Measurements from ENCODE around the gene HBD. TPM values are rescaled to one million over a fixed set of nuclear protein-coding genes. Genes with fewer than 3 reads are reported as not detected.

HBD gene
- total and polyA plus RNA-seq, 9 of the 15 experiments (the other 6 are each of a cell fraction or from before 2014, with no cell fraction given) = 11.8 to 169 (median 36.0) TPM

GRCh38 chr11:5280582-5281102 lies 46.4 kb upstream of the HBD start (continued):
- peak; percentile 77 for TF ChIP-seq PRDM10 (IDR thresholded peaks at IDR 0.05; ENCODE audit: partially characterized antibody)
- no peak for TF ChIP-seq ID3 (CRISPR knock-in tag; IDR thresholded peaks at IDR 0.05)
- peak; percentile 64; the same call in 1 of the 2 replicates for TF ChIP-seq ID3 (tag; IDR thresholded peaks at IDR 0.05)
- TF ChIP-seq STAT5A (IDR thresholded peaks at IDR 0.05; ENCODE audit: borderline replicate concordance, low read length) = peak; percentile 96
- TF ChIP-seq TAF1 (IDR thresholded peaks at IDR 0.05; ENCODE audit: control insufficient read depth, extremely low read depth, insufficient read depth, low read length, severe bottlenecking) = peak; percentile 55
- peak; percentile 89 for TF ChIP-seq TCF15 (CRISPR knock-in tag; IDR thresholded peaks at IDR 0.05)
- peak; percentile 96 for TF ChIP-seq LCOR (CRISPR knock-in tag; IDR thresholded peaks at IDR 0.05)
- TF ChIP-seq HDAC6 (IDR thresholded peaks at IDR 0.05; ENCODE audit: low read depth, low read length) = no peak
- TF ChIP-seq ZNF644 (tag; IDR thresholded peaks at IDR 0.05; ENCODE audit: low read depth) = peak; percentile 98
- TF ChIP-seq, protein P1, sequence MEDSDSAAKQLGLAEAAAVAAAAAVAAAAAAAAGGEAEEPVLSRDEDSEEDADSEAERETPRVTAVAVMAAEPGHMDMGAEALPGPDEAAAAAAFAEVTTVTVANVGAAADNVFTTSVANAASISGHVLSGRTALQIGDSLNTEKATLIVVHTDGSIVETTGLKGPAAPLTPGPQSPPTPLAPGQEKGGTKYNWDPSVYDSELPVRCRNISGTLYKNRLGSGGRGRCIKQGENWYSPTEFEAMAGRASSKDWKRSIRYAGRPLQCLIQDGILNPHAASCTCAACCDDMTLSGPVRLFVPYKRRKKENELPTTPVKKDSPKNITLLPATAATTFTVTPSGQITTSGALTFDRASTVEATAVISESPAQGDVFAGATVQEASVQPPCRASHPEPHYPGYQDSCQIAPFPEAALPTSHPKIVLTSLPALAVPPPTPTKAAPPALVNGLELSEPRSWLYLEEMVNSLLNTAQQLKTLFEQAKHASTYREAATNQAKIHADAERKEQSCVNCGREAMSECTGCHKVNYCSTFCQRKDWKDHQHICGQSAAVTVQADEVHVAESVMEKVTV (CRISPR knock-in tag; IDR thresholded peaks at IDR 0.05) = 0 out of 2 replicates have a peak, but pooled peaks have one; percentile 24
- peak in 2 of 3 experiments; percentile 41 to 72 for TF ChIP-seq YY1 (IDR thresholded peaks at IDR 0.05; ENCODE audit: borderline replicate concordance in 1 of 3, control insufficient read depth in 1 of 3, extremely low read depth in 1 of 3, insufficient read depth in 3 of 3, insufficient read length in 1 of 3, insufficient replicate concordance in 2 of 3, low read depth in 1 of 3, low read length in 2 of 3)
- TF ChIP-seq ATF2 (CRISPR knock-in tag; IDR thresholded peaks at IDR 0.05) = no peak
- TF ChIP-seq RCOR1 (IDR thresholded peaks at IDR 0.05; ENCODE audit: borderline replicate concordance in 1 of 2, low read depth in 2 of 2, low read length in 2 of 2) = peak; percentile 85 to 98; a peak in 3 of 4 replicates
- peak in 1 of 2 experiments; percentile 45; a peak in 1 of 4 replicates for TF ChIP-seq ETV6 (IDR thresholded peaks at IDR 0.05; ENCODE audit: borderline replicate concordance in 1 of 2, low read depth in 2 of 2, low read length in 1 of 2)
- TF ChIP-seq ETV6 (CRISPR knock-in tag; IDR thresholded peaks at IDR 0.05; ENCODE audit: borderline replicate concordance) = no peak
- peak; percentile 88; the same call in 1 of the 2 replicates for TF ChIP-seq HLTF (IDR thresholded peaks at IDR 0.05)
- peak in 1 of 2 experiments; percentile 88; a peak in 2 of 4 replicates for TF ChIP-seq TEAD1 (CRISPR knock-in tag; IDR thresholded peaks at IDR 0.05)

Data from K562 (cell line).